H1 (cell line): Measurements from ENCODE around the gene PSIP1. TPM values are rescaled to one million over a fixed set of nuclear protein-coding genes. Genes with fewer than 3 reads are reported as not detected.

Experiments
- CTCF ChIA-PET: fragments of 300-600 bp; sonication (Branson Sonifier 250); formaldehyde crosslinking; loops from one replicate; lab custom pipeline; 2021; ENCODE audit not compliant: partially characterized antibody; lab: Charles Lee
- POLR2A ChIA-PET: fragments of 300-600 bp; sonication (Branson Sonifier 250); formaldehyde crosslinking; loops from one replicate; lab custom pipeline; 2021; ENCODE audit warnings: inconsistent platforms; ENCODE audit not compliant: partially characterized antibody; lab: Charles Lee
- DNase-seq, 2 experiments: peaks; one replicate each; pipeline versions ENCODE4 v3.0.0 to v3.0.0-alpha.2; 2010 to 2022; ENCODE audit warnings: low spot score in 2 of 2, low read depth in 1 of 2, mixed read lengths in 1 of 2
- FAIRE-seq: peaks from 2 replicates; lab custom pipeline; 2011; peaks lifted over from hg19 to GRCh38; lab: Jason Lieb, UNC
- H2AFZ ChIP-seq: 2 replicates; pipeline ENCODE4 v1.8.1; 2012; ENCODE audit warnings: low read length, inconsistent platforms
- H2AK5ac ChIP-seq: 2 replicates; pipeline ENCODE4 v1.6.1; 2013; ENCODE audit warnings: low read depth, low read length
- H2BK120ac ChIP-seq: replicated peaks from 2 replicates; pipeline ENCODE3; 2013; ENCODE audit warnings: low read depth, low read length, inconsistent platforms
- H2BK12ac ChIP-seq: 2 replicates; pipeline ENCODE4 v1.6.1; 2013; ENCODE audit warnings: low read depth, low read length
- H2BK15ac ChIP-seq: 2 replicates; pipeline ENCODE4 v1.6.1; 2013; ENCODE audit warnings: low read length
- H2BK20ac ChIP-seq: 2 replicates; pipeline ENCODE4 v1.6.1; 2013; ENCODE audit warnings: low read length
- H2BK5ac ChIP-seq: 2 replicates; pipeline ENCODE4 v1.6.1; 2013; ENCODE audit warnings: low read depth, low read length
- H3K14ac ChIP-seq: 2 replicates; pipeline ENCODE4 v1.6.1; 2013; ENCODE audit warnings: inconsistent platforms; ENCODE audit not compliant: insufficient read length
- H3K18ac ChIP-seq: 2 replicates; pipeline ENCODE4 v1.6.1; 2013; ENCODE audit warnings: low read length; ENCODE audit errors: extremely low read depth
- H3K23ac ChIP-seq: 2 replicates; pipeline ENCODE4 v1.6.1; 2013; ENCODE audit warnings: inconsistent platforms; ENCODE audit not compliant: insufficient read length
- H3K23me2 ChIP-seq: 2 replicates; pipeline ENCODE4 v1.6.1; 2013; ENCODE audit warnings: low read depth, low read length
- H3K27ac ChIP-seq: 2 replicates; pipeline ENCODE4 v1.6.1; 2011; ENCODE audit warnings: low read depth, low read length, inconsistent platforms
- H3K27me3 ChIP-seq, 4 experiments: replicated peaks in 1 of 4; 1 replicate in 1 of 4; 2 replicates in 3 of 4; pipeline versions ENCODE4 v1.6.1 to v1.8.1; 2011 to 2013; ENCODE audit warnings: low read length in 3 of 4, mild to moderate bottlenecking in 3 of 4, inconsistent platforms in 2 of 4, mixed read lengths in 2 of 4, moderate library complexity in 1 of 4; ENCODE audit not compliant: control insufficient read depth in 3 of 4, insufficient read depth in 3 of 4; ENCODE audit errors: extremely low read depth in 1 of 4
- H3K36me3 ChIP-seq, 4 experiments: 2 replicates each; pipeline versions ENCODE4 v1.6.1 to v1.8.1; 2011 to 2013; ENCODE audit warnings: mild to moderate bottlenecking in 4 of 4, low read length in 3 of 4, moderate library complexity in 2 of 4, control low read depth in 1 of 4, inconsistent platforms in 1 of 4; ENCODE audit not compliant: insufficient read depth in 4 of 4, control insufficient read depth in 2 of 4
- H3K4ac ChIP-seq: replicated peaks from 2 replicates; pipeline ENCODE3; 2013; ENCODE audit warnings: low read length, low read depth, mixed read lengths, inconsistent platforms; ENCODE audit not compliant: insufficient read length
- H3K4me1 ChIP-seq, 4 experiments: replicated peaks in 1 of 4; 1 replicate in 1 of 4; 2 replicates in 3 of 4; pipeline versions ENCODE4 v1.6.1 to v1.8.1; 2011 to 2013; ENCODE audit warnings: low read length in 3 of 4, inconsistent platforms in 2 of 4, mixed read lengths in 1 of 4; ENCODE audit not compliant: insufficient read depth in 4 of 4, control insufficient read depth in 3 of 4
- H3K4me2 ChIP-seq, 2 experiments: 2 replicates each; pipeline versions ENCODE4 v1.6.1 to v1.8.1; 2011 to 2013; ENCODE audit warnings: low read depth in 2 of 2, low read length in 2 of 2, control low read depth in 1 of 2, inconsistent platforms in 1 of 2, mild to moderate bottlenecking in 1 of 2; ENCODE audit not compliant: insufficient read depth in 1 of 2
- H3K4me3 ChIP-seq, 4 experiments: fragments of 200-600, 300-600 bp in 1 of 4; sonication (generic), shearing (Covaris generic), sonication (Bioruptor Twin) in 1 of 4; 2 replicates each; pipeline versions ENCODE4 v1.5.1 to v1.8.1; 2011 to 2016; ENCODE audit warnings: low read length in 4 of 4, low read depth in 3 of 4, control low read depth in 2 of 4, inconsistent platforms in 2 of 4, mild to moderate bottlenecking in 2 of 4, mixed read lengths in 1 of 4, moderate library complexity in 1 of 4; ENCODE audit not compliant: insufficient read depth in 2 of 4; ENCODE audit errors: extremely low read depth in 1 of 4
- H3K56ac ChIP-seq: replicated peaks from 2 replicates; pipeline ENCODE3; 2013; ENCODE audit warnings: low read depth, mild to moderate bottlenecking, mixed read lengths, low read length, inconsistent platforms; ENCODE audit not compliant: insufficient read length
- H3K79me1 ChIP-seq: 2 replicates; pipeline ENCODE4 v1.6.1; 2013; ENCODE audit warnings: low read depth, low read length, control low read depth
- H3K79me2 ChIP-seq, 2 experiments: 2 replicates each; pipeline versions ENCODE4 v1.6.1 to v1.8.1; 2012 to 2013; ENCODE audit warnings: low read length in 2 of 2, mild to moderate bottlenecking in 2 of 2, inconsistent platforms in 1 of 2; ENCODE audit not compliant: insufficient read depth in 2 of 2, control insufficient read depth in 1 of 2
- H3K9ac ChIP-seq, 4 experiments: replicated peaks in 1 of 4; 1 replicate in 1 of 4; 2 replicates in 3 of 4; pipeline versions ENCODE4 v1.6.1 to v1.8.1; 2011 to 2013; ENCODE audit warnings: low read depth in 3 of 4, low read length in 3 of 4, control low read depth in 2 of 4, mild to moderate bottlenecking in 2 of 4, moderate library complexity in 2 of 4, inconsistent platforms in 1 of 4; ENCODE audit errors: extremely low read depth in 1 of 4
- H3K9me3 ChIP-seq, 2 experiments: 2 replicates each; pipeline versions ENCODE4 v1.6.1 to v1.8.1; 2012 to 2013; ENCODE audit warnings: mild to moderate bottlenecking in 2 of 2, moderate library complexity in 2 of 2, control low read depth in 1 of 2, inconsistent platforms in 1 of 2, low read depth in 1 of 2, low read length in 1 of 2, mixed read lengths in 1 of 2; ENCODE audit not compliant: insufficient read depth in 2 of 2
- H4K20me1 ChIP-seq, 2 experiments: replicated peaks in 1 of 2; 2 replicates each; pipeline versions ENCODE3 to v1.8.1; 2011 to 2013; ENCODE audit warnings: inconsistent platforms in 2 of 2, low read length in 2 of 2, mild to moderate bottlenecking in 1 of 2; ENCODE audit not compliant: insufficient read depth in 2 of 2, control insufficient read depth in 1 of 2
- H4K5ac ChIP-seq: 2 replicates; pipeline ENCODE4 v1.6.1; 2013; ENCODE audit warnings: low read length, low read depth, mixed read lengths, inconsistent platforms; ENCODE audit not compliant: insufficient read length
- H4K8ac ChIP-seq: 2 replicates; pipeline ENCODE4 v1.8.0; 2013; ENCODE audit warnings: mild to moderate bottlenecking, moderate library complexity, low read length, inconsistent platforms; ENCODE audit not compliant: insufficient read depth; ENCODE audit errors: extremely low read depth
- H4K91ac ChIP-seq: replicated peaks from 2 replicates; pipeline ENCODE3; 2013; ENCODE audit warnings: low read length, mixed read lengths, inconsistent platforms; ENCODE audit not compliant: insufficient read length
- CEBPB ChIP-seq: IDR thresholded peaks from 2 replicates; pipeline ENCODE4 v1.6.1; 2012; ENCODE audit warnings: low read depth, low read length
- JUN ChIP-seq: IDR thresholded peaks from 2 replicates; pipeline ENCODE4 v1.6.1; 2011; ENCODE audit warnings: low read depth, mild to moderate bottlenecking, improper control_type of control experiment, low read length
- POLR2AphosphoS5 ChIP-seq: IDR thresholded peaks from 2 replicates; pipeline ENCODE4 v1.6.1; 2011; ENCODE audit warnings: low read depth, low read length
- RNF2 ChIP-seq: fragments of 200-900, 300-1000 bp; sonication (generic); IDR thresholded peaks from 2 replicates; pipeline ENCODE4 v1.7.1; 2016; ENCODE audit warnings: borderline replicate concordance, low read depth, mild to moderate bottlenecking, antibody characterized with exemption, low read length; ENCODE audit not compliant: poor library complexity, severe bottlenecking; ENCODE audit errors: missing control alignments
- SIRT6 ChIP-seq: IDR thresholded peaks from one replicate; pipeline ENCODE4 v1.7.1; 2012; ENCODE audit warnings: low read length, inconsistent platforms
- WGBS, 2 experiments: shearing (Covaris generic) in 1 of 2; methylation state at CpG; one replicate each; pipeline versions ENCODE4 v1.1.6 to v1.1.7; 2013 to 2015; ENCODE audit warnings: low lambda C conversion rate in 2 of 2, mixed read lengths in 2 of 2, inconsistent platforms in 1 of 2, low coverage in 1 of 2, missing lambda C conversion rate in 1 of 2; ENCODE audit not compliant: insufficient replicate concordance in 2 of 2, insufficient coverage in 1 of 2, insufficient read length in 1 of 2; ENCODE audit errors: extremely low coverage in 1 of 2, missing lambda C conversion rate in 1 of 2; 5-methylcytosine and 5-hydroxymethylcytosine counted together
- polyA plus RNA-seq, 7 experiments: library from polyadenylated mRNA; depleted of rRNA in 3 of 7; stranded (reverse) in 5 of 7; unstranded in 2 of 7; fragments of >200 nt in 5 of 7; fragments of 200-250 nt in 2 of 7; gene quantifications; 1 replicate in 5 of 7; 2 replicates in 1 of 7; 4 replicates in 1 of 7; pipeline versions ENCODE4 v1.2.1 to v1.2.3, GENCODE V29; 2011 to 2013; ENCODE audit warnings: missing spikeins in 2 of 7, mixed read lengths in 2 of 7
- total RNA-seq: library from RNA; stranded (reverse); fragmentation: NEBNext Ultra II Directional; extraction: Animal tissue kit (Norgen Biotek cat#: 25700); gene quantifications from 2 replicates; pipeline ENCODE4 v1.2.1, GENCODE V29; 2021
- TF ChIP-seq, protein P1 (sequence below): IDR thresholded peaks from 2 replicates; pipeline ENCODE4 v1.6.1; 2012; ENCODE audit warnings: inconsistent platforms

Gene PSIP1
- total and polyA plus RNA-seq, 2 of the 8 experiments (the other 6 are each of a cell fraction or from before 2014, with no cell fraction given) = 63.3 to 387 TPM

DNA sequence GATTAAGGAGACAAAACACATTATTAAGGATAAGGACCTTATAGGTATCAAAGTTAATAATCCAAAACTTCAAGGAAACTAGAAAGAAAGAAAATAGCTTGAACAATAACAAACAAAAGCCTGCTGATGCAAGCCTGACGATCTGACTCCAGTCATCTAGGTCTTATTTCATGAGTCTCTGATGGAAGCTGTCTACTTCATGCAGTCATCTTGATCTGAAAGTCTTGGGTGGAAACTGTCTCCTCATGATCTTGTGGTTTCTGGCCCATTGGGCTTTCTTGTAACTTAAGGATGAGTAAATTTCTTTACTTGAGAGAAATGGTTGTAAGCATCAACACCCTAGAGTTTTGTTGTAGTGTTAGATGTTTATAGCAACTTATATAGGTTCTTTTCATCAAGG, 20.6 kb upstream of the PSIP1 start:
- no peak overlapping the region for H2AFZ ChIP-seq
- H3K9ac ChIP-seq = no peak overlapping the region
- no peaks in the 10 kb centered on the region for H3K36me3 ChIP-seq
- H3K18ac ChIP-seq = no peak overlapping the region
- H3K27me3 ChIP-seq = no peaks in the 10 kb centered on the region
- H4K91ac ChIP-seq = no peak overlapping the region
- H3K79me1 ChIP-seq = no peaks in the 10 kb centered on the region
- no peak overlapping the region for H3K4me2 ChIP-seq
- no peak overlapping the region for H3K4me3 ChIP-seq
- H3K4ac ChIP-seq = no peak overlapping the region
- no peak for DNase-seq
- no peaks in the 10 kb centered on the region for H4K20me1 ChIP-seq
- no peak overlapping the region for H3K14ac ChIP-seq
- TF ChIP-seq CEBPB (no peak), RNF2 (no peak), JUN (no peak), SIRT6 (no peak), POLR2AphosphoS5 (no peak)
- TF ChIP-seq, protein P1, sequence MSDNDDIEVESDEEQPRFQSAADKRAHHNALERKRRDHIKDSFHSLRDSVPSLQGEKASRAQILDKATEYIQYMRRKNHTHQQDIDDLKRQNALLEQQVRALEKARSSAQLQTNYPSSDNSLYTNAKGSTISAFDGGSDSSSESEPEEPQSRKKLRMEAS = no peak
- H2BK120ac ChIP-seq = no peak overlapping the region
- H3K27ac ChIP-seq = no peak overlapping the region
- H3K4me1 ChIP-seq = peaks cover 0 to 2% (median 0%) of the 10 kb centered on the region in 4 experiments; a peak in 1 of 7 replicates
- no peak overlapping the region for H3K56ac ChIP-seq
- FAIRE-seq = no peak
- no peak overlapping the region for H2BK12ac ChIP-seq
- H3K23me2 ChIP-seq = no peaks in the 10 kb centered on the region
- ChIA-PET POLR2A (interaction anchor here (1.0 to 5.4 kb wide), 3 partner anchors 19 to 71 kb away, joined by 3 to 51 read pairs (median 8); partner anchors contain the start of gene PSIP1), CTCF (interaction anchor here (1.5 kb wide), 1 partner anchor 11 kb away, joined by 4 read pairs; no protein-coding TSS in a partner anchor)
- H2BK5ac ChIP-seq = no peak overlapping the region
- H2BK20ac ChIP-seq = no peak overlapping the region
- no peaks in the 10 kb centered on the region for H3K79me2 ChIP-seq
- no peak overlapping the region for H2BK15ac ChIP-seq
- H3K9me3 ChIP-seq = no peaks in the 10 kb centered on the region
- H3K23ac ChIP-seq = no peak overlapping the region
- H4K5ac ChIP-seq = no peak overlapping the region
- no peak overlapping the region for H2AK5ac ChIP-seq
- no peak overlapping the region for H4K8ac ChIP-seq
- 88% methylated on average over 1 of the region's 1 CpG; no CpG with 5 or more reads in 1 of the 2 experiments for WGBS, 2 experiments
